GM15510 (cell line): ENCODE measurements around the gene APBA3.

Source experiments
- POLR2A ChIP-seq: IDR thresholded peaks from 3 replicates; pipeline ENCODE4 v1.6.1; 2011; ENCODE audit warnings: borderline replicate concordance; ENCODE audit not compliant: insufficient read length; ENCODE audit errors: extremely low read depth

APBA3 gene

GRCh38 chr19:3798137-3798536 is 36.6 kb upstream of the APBA3 start:
- no peak for TF ChIP-seq POLR2A

GRCh38 chr19:3796358-3796757 is 34.9 kb upstream of the APBA3 start:
- no peak for TF ChIP-seq POLR2A

- no peak for TF ChIP-seq POLR2A
Observed at GRCh38 chr19:3793799-3794198, 32.3 kb upstream of the APBA3 start.

GRCh38 chr19:3792114-3792513 is 30.6 kb upstream of the APBA3 start:
- no peak for TF ChIP-seq POLR2A

- TF ChIP-seq POLR2A: no peak
Observed at GRCh38 chr19:3790941-3791340, 29.4 kb upstream of the APBA3 start.

GRCh38 chr19:3790209-3790734 is 28.8 kb upstream of the APBA3 start:
- TF ChIP-seq POLR2A: no peak

- TF ChIP-seq POLR2A: no peak
Observed at GRCh38 chr19:3788996-3789778, 27.7 kb upstream of the APBA3 start.

- TF ChIP-seq POLR2A: no peak
Observed at GRCh38 chr19:3785938-3786824, 24.7 kb upstream of the APBA3 start, which contains the start of gene MATK. Gene MATK, minus strand, starts transcription at chr19:3786381. Its CDS starts 1,246 bp downstream, at chr19:3785135.

GRCh38 chr19:3785451-3785937 is 24.0 kb upstream of the APBA3 start:
- TF ChIP-seq POLR2A: no peak

GRCh38 chr19:3784607-3785450 is 23.3 kb upstream of the APBA3 start:
- no peak for TF ChIP-seq POLR2A

- TF ChIP-seq POLR2A: no peak
Observed at GRCh38 chr19:3783660-3784584, 22.4 kb upstream of the APBA3 start.

GRCh38 chr19:3782903-3783302 is 21.4 kb upstream of the APBA3 start:
- no peak for TF ChIP-seq POLR2A

- no peak for TF ChIP-seq POLR2A
Observed at GRCh38 chr19:3782330-3782729, 20.8 kb upstream of the APBA3 start.
